Fibroblast of pulmonary artery (primary cell): Measurements from ENCODE around the gene DHX34.

ENCODE experiments used
- DNase-seq: peaks from one replicate; pipeline ENCODE4 v3.0.0-alpha.2; 2010; ENCODE audit warnings: low read depth
- H3K4me3 ChIP-seq: replicated peaks from 2 replicates; pipeline ENCODE4 v1.5.1; 2011; ENCODE audit warnings: low read depth, mild to moderate bottlenecking, control low read depth, low read length, moderate library complexity
- CTCF ChIP-seq: IDR thresholded peaks from 2 replicates; pipeline ENCODE4 v1.5.1; 2011; ENCODE audit warnings: mild to moderate bottlenecking, control low read depth, low read length, inconsistent platforms; ENCODE audit errors: missing control alignments

The DHX34 gene

GRCh38 chr19:47309608-47310007 is 39.5 kb upstream of the DHX34 start, which contains the start of gene C5AR1:
Gene C5AR1, plus strand, starts transcription at chr19:47309861. Its CDS starts 35 bp downstream, at chr19:47309896.
- TF ChIP-seq CTCF = no peak
- H3K4me3 ChIP-seq = no peak within 1 kb of the TSS
- DNase-seq = no peak

- DNase-seq = no peak
- H3K4me3 ChIP-seq = no peak overlapping the region
Measured at GRCh38 chr19:47310323-47310722, 38.8 kb upstream of the DHX34 start.

GRCh38 chr19:47310819-47311218 is 38.3 kb upstream of the DHX34 start:
- no peak overlapping the region for H3K4me3 ChIP-seq
- TF ChIP-seq CTCF = no peak
- peak; percentile 46 for DNase-seq

More at GRCh38 chr19:47310323-47310722, 38.8 kb upstream of the DHX34 start:
- TF ChIP-seq CTCF = no peak

GRCh38 chr19:47312366-47313006 is 36.6 kb upstream of the DHX34 start:
- no peak overlapping the region for H3K4me3 ChIP-seq
- TF ChIP-seq CTCF = no peak
- DNase-seq = no peak

DNA sequence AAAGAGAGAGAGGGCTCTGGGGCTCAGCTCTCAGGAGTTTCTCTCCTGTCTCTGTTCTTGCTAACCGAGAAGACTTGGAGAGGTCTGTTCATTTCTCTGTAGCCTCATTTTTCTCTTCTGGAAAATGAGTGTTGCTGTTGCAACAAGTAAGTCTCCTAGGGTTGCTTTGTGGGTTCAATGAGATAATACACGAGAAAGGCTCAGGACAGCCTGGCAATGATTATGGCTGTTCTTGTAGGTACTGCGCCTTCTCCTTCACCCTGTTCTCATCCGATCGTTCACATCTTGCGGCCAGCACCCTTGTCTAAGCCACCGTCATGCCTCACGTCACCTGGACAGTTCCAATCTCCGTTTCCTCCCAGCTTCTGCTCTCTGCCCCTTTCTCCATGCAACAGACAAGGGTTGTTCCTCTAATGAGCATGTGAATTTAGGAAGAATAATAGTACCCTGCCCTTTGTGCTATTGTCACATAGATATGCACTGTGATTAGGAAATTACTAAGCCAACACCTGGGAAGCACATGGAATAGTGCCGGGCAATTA is 35.3 kb upstream of the DHX34 start:
- no peak overlapping the region for H3K4me3 ChIP-seq
- no peak for TF ChIP-seq CTCF
- DNase-seq = no peak

DNA sequence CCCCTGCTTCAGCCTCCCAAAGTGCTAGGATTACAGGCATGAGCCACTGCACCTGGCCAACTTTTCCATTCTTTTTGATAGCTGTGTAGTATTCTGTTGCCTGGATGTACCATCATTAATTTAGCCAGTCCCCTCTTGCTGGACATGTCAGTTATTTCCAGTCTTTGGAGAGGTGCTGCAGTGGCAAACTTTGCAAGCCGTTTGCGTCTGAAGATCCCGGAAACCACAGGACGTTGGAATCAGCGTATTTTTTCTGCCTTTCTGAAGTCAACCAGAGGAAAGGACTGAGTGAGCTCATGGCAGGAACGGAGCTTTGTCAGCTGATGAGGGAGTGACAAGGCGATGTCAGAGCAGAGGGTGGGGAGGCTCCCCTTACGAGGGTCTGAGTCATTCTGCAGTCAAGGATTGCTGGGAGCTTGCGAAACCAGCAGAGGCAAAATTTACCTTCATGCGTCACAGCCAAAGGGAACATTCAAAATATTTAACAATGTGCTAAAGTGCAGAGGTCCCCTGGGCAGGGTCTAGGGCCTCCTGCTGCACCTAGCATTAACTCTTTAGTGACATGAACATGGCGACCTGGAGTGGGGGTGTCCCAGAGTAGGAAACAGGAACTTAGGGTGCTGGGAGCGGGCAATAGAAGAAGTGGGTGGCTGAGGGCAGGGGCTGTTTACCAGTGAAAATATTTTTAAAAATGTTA is 33.8 kb upstream of the DHX34 start:
- TF ChIP-seq CTCF = no peak
- peak; percentile 97 for DNase-seq
- no peak overlapping the region for H3K4me3 ChIP-seq

DNA sequence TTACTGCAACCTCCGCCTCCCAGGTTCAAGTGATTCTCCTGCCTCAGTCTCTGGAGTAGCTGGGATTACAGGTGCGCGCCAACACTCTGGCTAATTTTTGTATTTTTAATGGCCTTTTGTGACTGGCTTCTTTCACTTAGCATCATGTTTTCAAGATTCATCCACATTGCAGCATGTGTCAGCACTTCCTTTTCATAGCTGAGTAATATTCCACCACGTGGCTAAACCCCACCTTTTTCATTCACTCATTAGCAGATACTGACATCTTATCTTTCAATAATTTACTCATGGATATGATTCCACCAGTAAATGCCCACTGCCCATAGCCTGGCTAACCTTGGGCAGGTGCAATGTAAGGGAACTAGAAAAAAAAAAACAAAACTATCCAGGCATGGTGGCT is 32.6 kb upstream of the DHX34 start:
- no peak for DNase-seq
- TF ChIP-seq CTCF = no peak

More for the DNA sequence above, 32.6 kb upstream of the DHX34 start:
- no peak overlapping the region for H3K4me3 ChIP-seq
